H9 (cell line): ENCODE data around the gene MRPS18B. TPM values are rescaled to one million over a fixed set of nuclear protein-coding genes. Genes with fewer than 3 reads are reported as not detected.

ENCODE experiments used
- DNase-seq: peaks from one replicate; pipeline ENCODE4 v3.0.0-alpha.2; 2017
- H2AFZ ChIP-seq: one replicate; pipeline ENCODE4 v1.6.1; 2013; ENCODE audit warnings: mild to moderate bottlenecking, low read length, control low read depth, moderate library complexity
- H2AK5ac ChIP-seq: 2 replicates; pipeline ENCODE4 v1.6.1; 2013; ENCODE audit warnings: low read length, control low read depth, mixed read lengths; ENCODE audit not compliant: insufficient read length
- H2BK120ac ChIP-seq: one replicate; pipeline ENCODE4 v1.6.1; 2013; ENCODE audit warnings: low read depth, mild to moderate bottlenecking, low read length, control low read depth, inconsistent platforms; ENCODE audit not compliant: poor library complexity, severe bottlenecking
- H2BK12ac ChIP-seq: 2 replicates; pipeline ENCODE4 v1.6.1; 2013; ENCODE audit warnings: low read length, control low read depth, mixed read lengths, low read depth; ENCODE audit not compliant: insufficient read length
- H2BK15ac ChIP-seq: 2 replicates; pipeline ENCODE4 v1.6.1; 2013; ENCODE audit warnings: low read depth, low read length, control low read depth
- H2BK20ac ChIP-seq: one replicate; pipeline ENCODE4 v1.6.1; 2013; ENCODE audit warnings: low read depth, mild to moderate bottlenecking, low read length, control low read depth, inconsistent platforms; ENCODE audit not compliant: poor library complexity, severe bottlenecking
- H2BK5ac ChIP-seq: 2 replicates; pipeline ENCODE4 v1.6.1; 2013; ENCODE audit warnings: low read length, control low read depth, mixed read lengths; ENCODE audit not compliant: insufficient read length
- H3K14ac ChIP-seq: 2 replicates; pipeline ENCODE4 v1.6.1; 2013; ENCODE audit warnings: low read length, control low read depth; ENCODE audit not compliant: insufficient read depth
- H3K18ac ChIP-seq: 2 replicates; pipeline ENCODE4 v1.6.1; 2013; ENCODE audit warnings: low read depth, mild to moderate bottlenecking, mixed read lengths, low read length, control low read depth; ENCODE audit not compliant: insufficient read length
- H3K23ac ChIP-seq: 2 replicates; pipeline ENCODE4 v1.6.1; 2013; ENCODE audit warnings: low read length, control low read depth, mixed read lengths, low read depth; ENCODE audit not compliant: insufficient read length
- H3K23me2 ChIP-seq: 2 replicates; pipeline ENCODE4 v1.6.1; 2013; ENCODE audit warnings: low read depth, mild to moderate bottlenecking, mixed read lengths, low read length, control low read depth; ENCODE audit not compliant: insufficient read length, poor library complexity, severe bottlenecking
- H3K27ac ChIP-seq: 2 replicates; pipeline ENCODE4 v1.5.1; 2013; ENCODE audit warnings: low read length, control low read depth, mixed read lengths, low read depth; ENCODE audit not compliant: insufficient read length
- H3K27me3 ChIP-seq: 2 replicates; pipeline ENCODE4 v1.6.1; 2013; ENCODE audit warnings: low read length, control low read depth, inconsistent platforms; ENCODE audit not compliant: insufficient read depth
- H3K4ac ChIP-seq: 2 replicates; pipeline ENCODE4 v1.6.1; 2013; ENCODE audit warnings: low read depth, mild to moderate bottlenecking, control low read depth, inconsistent platforms, low read length, moderate library complexity
- H3K4me1 ChIP-seq: 2 replicates; pipeline ENCODE4 v1.6.1; 2013; ENCODE audit warnings: low read length, control low read depth, inconsistent platforms; ENCODE audit not compliant: insufficient read depth
- H3K4me2 ChIP-seq: 2 replicates; pipeline ENCODE4 v1.6.1; 2013; ENCODE audit warnings: low read length, control low read depth, mixed read lengths; ENCODE audit not compliant: insufficient read length, insufficient read depth
- H3K56ac ChIP-seq: 2 replicates; pipeline ENCODE4 v1.6.1; 2013; ENCODE audit warnings: low read depth, mild to moderate bottlenecking, mixed read lengths, low read length, control low read depth; ENCODE audit not compliant: insufficient read length
- H3K79me1 ChIP-seq: 2 replicates; pipeline ENCODE4 v1.6.1; 2013; ENCODE audit warnings: low read depth, mild to moderate bottlenecking, moderate library complexity, low read length, control low read depth, inconsistent platforms; ENCODE audit not compliant: insufficient read depth, poor library complexity, severe bottlenecking
- H3K79me2 ChIP-seq: 2 replicates; pipeline ENCODE4 v1.6.1; 2013; ENCODE audit warnings: low read length, control low read depth, inconsistent platforms; ENCODE audit not compliant: insufficient read depth
- H3K9ac ChIP-seq: 2 replicates; pipeline ENCODE4 v1.6.1; 2013; ENCODE audit warnings: low read length, control low read depth, mixed read lengths; ENCODE audit not compliant: insufficient read length; ENCODE audit errors: extremely low read depth
- H3K9me3 ChIP-seq: one replicate; pipeline ENCODE4 v1.6.1; 2013; ENCODE audit warnings: low read depth, low read length, inconsistent platforms; ENCODE audit not compliant: control insufficient read depth
- H3T11ph ChIP-seq: one replicate; pipeline ENCODE4 v1.6.1; 2013; ENCODE audit warnings: mild to moderate bottlenecking, low read length, control low read depth, inconsistent platforms
- H4K20me1 ChIP-seq: one replicate; pipeline ENCODE4 v1.6.1; 2013; ENCODE audit not compliant: control insufficient read depth, insufficient read length, insufficient read depth
- H4K5ac ChIP-seq: 2 replicates; pipeline ENCODE4 v1.6.1; 2013; ENCODE audit warnings: low read depth, mild to moderate bottlenecking, mixed read lengths, low read length, control low read depth; ENCODE audit not compliant: insufficient read length
- H4K8ac ChIP-seq: replicated peaks from 2 replicates; pipeline ENCODE4 v1.6.1; 2013; ENCODE audit warnings: low read length, control low read depth, mixed read lengths, low read depth; ENCODE audit not compliant: insufficient read length
- H4K91ac ChIP-seq: 2 replicates; pipeline ENCODE4 v1.6.1; 2013; ENCODE audit warnings: low read depth, mild to moderate bottlenecking, moderate library complexity, mixed read lengths, low read length, control low read depth; ENCODE audit not compliant: insufficient read length
- H3K27ac Mint-ChIP-seq, 3 experiments: 2 replicates in 2 of 3; 3 replicates in 1 of 3; pipeline ENCODE4 v1.8.0; 2020 to 2021; ENCODE audit warnings: mixed read lengths in 3 of 3, mild to moderate bottlenecking in 1 of 3, moderate library complexity in 1 of 3
- H3K27me3 Mint-ChIP-seq: 2 replicates; pipeline ENCODE4 v1.8.0; 2021; ENCODE audit warnings: low read depth, mild to moderate bottlenecking, moderate library complexity, mixed read lengths
- H3K36me3 Mint-ChIP-seq, 3 experiments: 2 replicates in 2 of 3; 3 replicates in 1 of 3; pipeline ENCODE4 v1.8.0; 2020 to 2021; ENCODE audit warnings: low read depth in 3 of 3, mixed read lengths in 3 of 3; ENCODE audit not compliant: insufficient read depth in 1 of 3
- H3K4me1 Mint-ChIP-seq, 2 experiments: 2 replicates each; pipeline ENCODE4 v1.8.0; 2020; ENCODE audit warnings: mixed read lengths in 2 of 2
- H3K4me3 Mint-ChIP-seq, 2 experiments: 2 replicates in 1 of 2; 3 replicates in 1 of 2; pipeline ENCODE4 v1.8.0; 2020 to 2021; ENCODE audit warnings: mild to moderate bottlenecking in 2 of 2, mixed read lengths in 2 of 2, moderate library complexity in 1 of 2
- H3K9me3 Mint-ChIP-seq, 2 experiments: 2 replicates in 1 of 2; 3 replicates in 1 of 2; pipeline ENCODE4 v1.8.0; 2020; ENCODE audit warnings: mild to moderate bottlenecking in 2 of 2, mixed read lengths in 2 of 2, moderate library complexity in 1 of 2
- CTCF ChIP-seq: fragments of 200-600 bp; sonication (generic); conservative IDR thresholded peaks from 3 replicates; pipeline ENCODE4 v1.8.0; 2021; ENCODE audit warnings: antibody characterized with exemption, mild to moderate bottlenecking
- WGBS: extraction: QIAGEN DNeasy Blood & Tissue Kit; methylation state at CpG from one replicate; pipeline ENCODE4 v1.1.7; 2013; ENCODE audit warnings: missing lambda C conversion rate, low lambda C conversion rate, mixed read lengths; ENCODE audit not compliant: insufficient read length; ENCODE audit errors: extremely low coverage; 5-methylcytosine and 5-hydroxymethylcytosine counted together
- total RNA-seq: library from RNA; stranded (reverse); gene quantifications from 2 replicates; pipeline ENCODE4 v1.2.1, GENCODE V29; 2021

MRPS18B gene
- total RNA-seq, 1 experiment from 2014 or later: 54.0 TPM

DNA sequence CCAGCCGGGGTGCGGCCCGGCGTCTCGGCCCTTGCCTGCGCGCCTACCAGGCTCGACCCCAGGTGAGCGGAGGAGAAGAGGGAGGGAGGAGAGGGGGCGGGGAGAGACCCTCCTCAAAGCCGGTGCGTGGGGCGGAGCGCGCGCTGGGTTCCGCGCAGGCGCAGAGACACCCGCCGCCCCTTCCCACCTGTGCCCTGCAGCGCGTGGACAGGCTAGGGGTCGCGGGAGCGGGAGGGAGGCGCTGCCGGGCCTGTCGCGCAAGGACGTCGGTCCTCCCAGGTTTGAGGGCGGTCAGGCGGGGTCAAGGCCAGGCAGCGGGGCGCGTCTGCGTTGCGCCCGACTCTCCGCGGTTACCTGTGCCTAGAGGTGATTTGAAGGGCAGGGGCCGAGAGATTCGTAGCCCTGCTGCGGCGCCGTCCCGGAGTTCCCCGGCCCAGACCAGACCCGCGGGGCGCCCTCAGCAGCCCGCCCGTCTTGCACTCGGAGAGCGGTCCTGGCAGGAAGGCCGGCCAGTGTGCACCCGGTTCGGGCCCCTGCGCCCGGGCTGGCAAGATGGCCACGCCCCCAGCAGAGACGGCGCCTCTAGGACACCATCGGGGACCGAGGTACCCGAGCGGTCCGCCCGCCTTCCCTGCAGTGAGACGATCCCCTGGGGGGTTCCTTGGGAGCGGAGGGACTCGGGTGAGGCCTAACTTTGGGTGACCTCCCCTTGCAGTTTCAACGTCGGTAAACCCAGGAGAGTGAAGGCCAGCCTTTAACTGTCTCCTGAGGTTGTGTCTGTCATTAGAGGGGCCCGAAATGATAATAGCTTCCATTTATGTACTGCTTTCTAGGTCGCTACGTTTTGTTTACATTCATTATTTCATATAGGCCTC is 29.8 kb downstream of the MRPS18B start:
- Histone ChIP-seq H3K23me2 (peaks cover 8% of the 10 kb centered on the region), H4K20me1 (no peaks in the 10 kb centered on the region), H3K79me2 (no peaks in the 10 kb centered on the region), H2BK20ac (no peak overlapping the region), H3K18ac (peak overlapping the region; percentile 85), H2BK15ac (no peak overlapping the region), H2BK12ac (no peak overlapping the region), H3K23ac (no peak overlapping the region), H3K4me2 (peak overlapping the region; percentile 76), H3K9me3 (no peaks in the 10 kb centered on the region), H3K4ac (no peak overlapping the region), H3K27me3 (no peaks in the 10 kb centered on the region), H2BK120ac (no peak overlapping the region), H3K14ac (peak overlapping the region; percentile 83), H2AK5ac (no peak overlapping the region), H3K4me1 (no peaks in the 10 kb centered on the region), H2AFZ (no peak overlapping the region), H3K27ac (no peak overlapping the region), H3K56ac (no peak overlapping the region), H2BK5ac (peak overlapping the region; percentile 61), H4K5ac (no peak overlapping the region), H4K8ac (no peak overlapping the region), H4K91ac (no peak overlapping the region), H3K79me1 (peaks cover 2% of the 10 kb centered on the region), H3T11ph (no peak overlapping the region), H3K9ac (peak overlapping the region; percentile 70)
- Mint-ChIP-seq H3K27me3 (no peaks in the 10 kb centered on the region), H3K9me3 (no peaks in the 10 kb centered on the region), H3K36me3 (peaks cover 17 to 65% (median 57%) of the 10 kb centered on the region in 3 experiments), H3K4me3 (peak overlapping the region; percentile 85 to 94), H3K27ac (peak overlapping the region in 2 of 3 experiments; percentile 35 to 90; a peak in 3 of 7 replicates), H3K4me1 (peaks cover 14 to 17% of the 10 kb centered on the region in 2 experiments)
- no CpG with 5 or more reads among the region's 78 CpGs for WGBS
- peak; percentile 89 for DNase-seq
- TF ChIP-seq CTCF: no peak
